Limb (tissue), 2 donors: Measurements from ENCODE around the gene ZNF322.

Experiments
- DNase-seq, 2 donors: peaks; one replicate each; pipeline ENCODE4 v3.0.0-alpha.2; 2016; ENCODE audit errors: extremely low spot score in 2 of 2

Gene ZNF322

GRCh38 chr6:26592649-26593048, 66.9 kb downstream of the ZNF322 start:
- no peak for DNase-seq

GRCh38 chr6:26588965-26589364, 70.6 kb downstream of the ZNF322 start:
- DNase-seq, result no peak
